Measurements from ENCODE around the gene DIPK2A.

DIPK2A gene

GRCh38 chr3:143974271-143975238 lies 2.9 kb downstream of the DIPK2A start:
- no peak for DNase-seq (ENCODE audit: low read depth)

GRCh38 chr3:143975554-143976152 lies 4.0 kb downstream of the DIPK2A start:
- DNase-seq (ENCODE audit: low read depth): no peak

GRCh38 chr3:143977341-143978262 lies 6.0 kb downstream of the DIPK2A start:
- DNase-seq (ENCODE audit: low read depth): no peak

GRCh38 chr3:143978263-143978631 lies 6.6 kb downstream of the DIPK2A start:
- no peak for DNase-seq (ENCODE audit: low read depth)

- no peak for DNase-seq (ENCODE audit: low read depth)
Observed at GRCh38 chr3:143979041-143979440, 7.4 kb downstream of the DIPK2A start.

GRCh38 chr3:143979813-143980212 lies 8.2 kb downstream of the DIPK2A start:
- DNase-seq (ENCODE audit: low read depth): no peak

GRCh38 chr3:143988306-143988705 lies 16.7 kb downstream of the DIPK2A start:
- no peak for DNase-seq (ENCODE audit: low read depth)

GRCh38 chr3:143989461-143989860 lies 17.8 kb downstream of the DIPK2A start:
- DNase-seq (ENCODE audit: low read depth): no peak

- DNase-seq (ENCODE audit: low read depth): no peak
Observed at GRCh38 chr3:143991713-143992112, 20.1 kb downstream of the DIPK2A start.

GRCh38 chr3:143998266-143998665 lies 26.6 kb downstream of the DIPK2A start:
- DNase-seq (ENCODE audit: low read depth): no peak

- no peak for DNase-seq (ENCODE audit: low read depth)
Observed at GRCh38 chr3:144003051-144003450, 31.4 kb downstream of the DIPK2A start.

- DNase-seq (ENCODE audit: low read depth): no peak
Observed at GRCh38 chr3:144010371-144010770, 38.7 kb downstream of the DIPK2A start.

- no peak for DNase-seq (ENCODE audit: low read depth)
Observed at GRCh38 chr3:144011251-144011799, 39.7 kb downstream of the DIPK2A start.

- DNase-seq (ENCODE audit: low read depth): no peak
Observed at GRCh38 chr3:144015133-144015532, 43.5 kb downstream of the DIPK2A start.

GRCh38 chr3:144018776-144019175 lies 47.2 kb downstream of the DIPK2A start:
- peak; percentile 45 for DNase-seq (ENCODE audit: low read depth)
